HepG2 (cell line): Measurements from ENCODE around the gene WDR45B. TPM values are rescaled to one million over a fixed set of nuclear protein-coding genes. Genes with fewer than 3 reads are reported as not detected.

Experiments
- ATAC-seq: fragments of 200-7000 bp; cut with Tn5 transposase; 3 replicates; pipeline ENCODE4 v1.9.1; 2020; ENCODE audit warnings: mild to moderate bottlenecking, moderate library complexity
- BruUV-seq: library from RNA; stranded (reverse); fragments of 400-500 nt; replicated peaks from 2 replicates; lab custom pipeline; 2021; lab: Mats Ljungman, UMichigan
- CTCF ChIA-PET: fragments of 300-600 bp; formaldehyde crosslinking; extraction: SDS; loops from one replicate; lab custom pipeline; 2021; ENCODE audit warnings: low total read pairs, inconsistent platforms, low intra/inter-chr PET ratio; lab: Yijun Ruan, JAX
- POLR2A ChIA-PET: fragments of 350-600 bp; sonication (Branson Sonifier 250); formaldehyde crosslinking; loops from one replicate; lab custom pipeline; 2020; ENCODE audit warnings: antibody characterized with exemption, inconsistent platforms; lab: Yijun Ruan, JAX
- DNase-seq: peaks from one replicate; pipeline ENCODE4 v3.0.0-alpha.2; 2015; ENCODE audit warnings: low spot score
- FAIRE-seq: peaks from 3 replicates; lab custom pipeline; 2011; peaks lifted over from hg19 to GRCh38; lab: Jason Lieb, UNC
- H2AFZ ChIP-seq: one replicate; pipeline ENCODE4 v1.6.1; 2011; ENCODE audit warnings: low read length, inconsistent platforms
- H3K27ac ChIP-seq: fragments of 300-600 bp; 3 replicates; pipeline ENCODE4 v1.8.0; 2011; ENCODE audit warnings: mixed run types, mild to moderate bottlenecking, mixed read lengths, low read length, inconsistent platforms; ENCODE audit not compliant: insufficient read depth; ENCODE audit errors: extremely low read length
- H3K27me3 ChIP-seq, 2 experiments: fragments of 200-600 bp in 1 of 2; 2 replicates in 1 of 2; 3 replicates in 1 of 2; pipeline versions ENCODE4 v1.6.0 to v1.8.0; 2011; ENCODE audit warnings: low read length in 2 of 2, mild to moderate bottlenecking in 2 of 2, moderate library complexity in 2 of 2, inconsistent platforms in 1 of 2; ENCODE audit not compliant: insufficient read depth in 2 of 2, control insufficient read depth in 1 of 2
- H3K36me3 ChIP-seq, 2 experiments: fragments of 200-600 bp in 1 of 2; replicated peaks in 1 of 2; 2 replicates in 1 of 2; 3 replicates in 1 of 2; pipeline versions ENCODE4 v1.5.1 to v1.8.0; 2011; ENCODE audit warnings: low read length in 2 of 2, inconsistent platforms in 1 of 2; ENCODE audit not compliant: insufficient read depth in 2 of 2, control insufficient read depth in 1 of 2
- H3K4me1 ChIP-seq: 2 replicates; pipeline ENCODE4 v1.5.1; 2012; ENCODE audit warnings: low read length, inconsistent platforms; ENCODE audit not compliant: insufficient read depth
- H3K4me2 ChIP-seq: 2 replicates; pipeline ENCODE4 v1.6.0; 2011; ENCODE audit warnings: low read depth, low read length, inconsistent platforms
- H3K4me3 ChIP-seq, 3 experiments: fragments of 200-600 bp in 1 of 3; sonication (generic), shearing (Covaris generic) in 1 of 3; replicated peaks in 1 of 3; 2 replicates each; pipeline ENCODE4 v1.5.1; 2011 to 2016; ENCODE audit warnings: low read length in 3 of 3, inconsistent platforms in 2 of 3, low read depth in 2 of 3, mild to moderate bottlenecking in 2 of 3, control low read depth in 1 of 3, mixed read lengths in 1 of 3; ENCODE audit not compliant: insufficient read depth in 1 of 3
- H3K79me2 ChIP-seq: one replicate; pipeline ENCODE4 v1.6.1; 2011; ENCODE audit warnings: low read length, inconsistent platforms; ENCODE audit not compliant: insufficient read depth
- H3K9ac ChIP-seq: 2 replicates; pipeline ENCODE4 v1.6.0; 2011; ENCODE audit warnings: mild to moderate bottlenecking, low read depth, low read length, inconsistent platforms; ENCODE audit not compliant: insufficient read depth
- H3K9me3 ChIP-seq: 2 replicates; pipeline ENCODE4 v1.5.1; 2012; ENCODE audit warnings: mild to moderate bottlenecking, low read length
- H4K20me1 ChIP-seq: 2 replicates; pipeline ENCODE4 v1.6.0; 2011; ENCODE audit warnings: inconsistent platforms, mild to moderate bottlenecking, low read length, moderate library complexity; ENCODE audit not compliant: insufficient read depth
- ATF4 ChIP-seq, 2 experiments: fragments of 450-650 bp in 1 of 2; sonication (generic) in 1 of 2; formaldehyde crosslinking; IDR thresholded peaks; 2 replicates each; pipeline versions ENCODE4 v1.5.0 to v1.8.0; 2020 to 2022; ENCODE audit warnings: mild to moderate bottlenecking in 1 of 2, missing genetic modification reagents in 1 of 2
- CC2D1A ChIP-seq: sonication (generic); formaldehyde crosslinking; IDR thresholded peaks from 2 replicates; pipeline ENCODE4 v1.8.1; 2023; ENCODE audit warnings: mild to moderate bottlenecking, missing genetic modification reagents
- DMAP1 ChIP-seq: IDR thresholded peaks from 2 replicates; pipeline ENCODE4 v1.6.1; 2016
- GPN1 ChIP-seq: sonication (generic); formaldehyde crosslinking; IDR thresholded peaks from 2 replicates; pipeline ENCODE4 v1.5.1; 2020; ENCODE audit warnings: missing genetic modification reagents, borderline replicate concordance
- KDM5B ChIP-seq: sonication (generic); formaldehyde crosslinking; IDR thresholded peaks from 2 replicates; pipeline ENCODE4 v1.4.0; 2020; ENCODE audit warnings: missing genetic modification reagents, mild to moderate bottlenecking, borderline replicate concordance
- MAFF ChIP-seq: IDR thresholded peaks from 2 replicates; pipeline ENCODE4 v1.6.1; 2011; ENCODE audit warnings: low read depth, low read length, improper control_type of control experiment
- SIN3A ChIP-seq: IDR thresholded peaks from 2 replicates; pipeline ENCODE4 v1.6.1; 2011; ENCODE audit warnings: low read depth, mild to moderate bottlenecking, control low read depth, low read length, borderline replicate concordance
- TFE3 ChIP-seq: IDR thresholded peaks from 2 replicates; pipeline ENCODE4 v1.6.1; 2016
- ZNF234 ChIP-seq: sonication (generic); formaldehyde crosslinking; conservative IDR thresholded peaks from 2 replicates; pipeline ENCODE4 v1.5.1; 2020; ENCODE audit warnings: mild to moderate bottlenecking, missing genetic modification reagents
- ZNF460 ChIP-seq: sonication (generic); formaldehyde crosslinking; IDR thresholded peaks from 2 replicates; pipeline ENCODE4 v1.5.1; 2020; ENCODE audit warnings: missing genetic modification reagents, mild to moderate bottlenecking, borderline replicate concordance
- ZNF512B ChIP-seq: sonication (generic); formaldehyde crosslinking; IDR thresholded peaks from 2 replicates; pipeline ENCODE4 v1.5.1; 2020; ENCODE audit warnings: missing genetic modification reagents, mild to moderate bottlenecking, borderline replicate concordance
- ZNF597 ChIP-seq: sonication (generic); formaldehyde crosslinking; IDR thresholded peaks from 2 replicates; pipeline ENCODE4 v1.5.0; 2020; ENCODE audit warnings: missing genetic modification reagents
- ZNF670 ChIP-seq: sonication (generic); formaldehyde crosslinking; IDR thresholded peaks from 2 replicates; pipeline ENCODE4 v1.8.0; 2022; ENCODE audit warnings: mild to moderate bottlenecking, missing genetic modification reagents, borderline replicate concordance
- ZNF7 ChIP-seq: IDR thresholded peaks from 2 replicates; pipeline ENCODE4 v1.6.1; 2016; ENCODE audit warnings: missing biosample characterization, missing genetic modification reagents
- WGBS: methylation state at CpG from one replicate; pipeline ENCODE4 v1.1.6; 2017; ENCODE audit warnings: low lambda C conversion rate; 5-methylcytosine and 5-hydroxymethylcytosine counted together
- in situ Hi-C: cut with HindIII; loops from 2 replicates; pipeline ENCODE4 v1.10.0; 2017; ENCODE audit warnings: low pct_unique_long_range_greater_than_20kb; ENCODE audit not compliant: extremely low pct_ligation_motif_present
- intact Hi-C: fragments of 100-400 bp; cut with micrococcal nuclease; formaldehyde crosslinking; loops from one replicate; pipeline ENCODE4 v1.10.0; 2022; ENCODE audit not compliant: unreplicated experiment
- polyA plus RNA-seq, 8 experiments: library from polyadenylated mRNA; depleted of rRNA in 3 of 8; stranded (reverse) in 7 of 8; unstranded in 1 of 8; fragments of >200 nt; fragmentation: Illumina TruSeq in 4 of 8; extraction: Trizol in 4 of 8; gene quantifications; 2 replicates each; pipeline versions ENCODE4 v1.2.1 to v1.2.3, GENCODE V29; 2011 to 2016; ENCODE audit warnings: low read depth in 4 of 8, missing spikeins in 1 of 8, mixed read lengths in 1 of 8; ENCODE audit not compliant: insufficient read depth in 1 of 8
- total RNA-seq, 5 experiments: library from RNA; depleted of rRNA; stranded (reverse); fragments of >200 nt; fragmentation: Illumina TruSeq; extraction: Trizol; gene quantifications; 2 replicates each; pipeline ENCODE4 v1.2.3, GENCODE V29; 2016; ENCODE audit warnings: low read depth in 1 of 5
- TF ChIP-seq, protein P1 (sequence below): sonication (generic); formaldehyde crosslinking; IDR thresholded peaks from 2 replicates; pipeline ENCODE4 v1.4.0; 2020; ENCODE audit warnings: missing genetic modification reagents
- TF ChIP-seq, protein P2 (sequence below): sonication (generic); formaldehyde crosslinking; IDR thresholded peaks from 2 replicates; pipeline ENCODE4 v1.8.0; 2022; ENCODE audit warnings: mild to moderate bottlenecking, missing genetic modification reagents

Gene WDR45B
- total and polyA plus RNA-seq, 2 of the 13 experiments (the other 11 are each of a cell fraction or from before 2014, with no cell fraction given): 86.2 to 155 TPM

DNA sequence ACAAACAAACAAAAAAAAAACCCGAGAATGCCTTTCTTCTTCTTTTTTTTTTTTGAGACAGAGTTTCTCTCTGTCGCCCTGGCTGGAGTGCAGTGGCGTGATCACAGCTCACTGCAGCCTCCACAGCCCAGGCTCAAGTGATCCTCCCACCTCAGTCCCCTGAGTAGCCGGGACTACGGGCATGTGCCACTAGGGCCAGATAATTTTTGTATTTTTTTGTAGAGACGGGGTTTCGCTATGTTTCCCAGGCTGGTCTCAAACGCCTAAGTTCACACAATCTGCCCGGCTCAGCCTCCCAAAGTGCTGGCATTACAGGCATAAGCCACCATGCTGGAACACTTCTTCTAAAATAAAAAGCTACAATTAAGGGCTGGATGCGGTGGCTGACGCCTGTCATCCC lies 17.0 kb upstream of the WDR45B start:
- H4K20me1 ChIP-seq: no peaks in the 10 kb centered on the region
- H3K4me2 ChIP-seq: no peak overlapping the region
- in situ Hi-C loops: loop anchor here (5.0 kb wide), 1 partner anchor 112 kb away; no protein-coding TSS in a partner anchor
- H3K79me2 ChIP-seq: no peaks in the 10 kb centered on the region
- no peaks in the 10 kb centered on the region for H3K36me3 ChIP-seq
- H2AFZ ChIP-seq: no peak overlapping the region
- no peaks in the 10 kb centered on the region for H3K27me3 ChIP-seq
- CTCF ChIA-PET: no interaction called here
- POLR2A ChIA-PET: no interaction called here
- DNase-seq: no peak
- WGBS: 74% methylated on average over 11 of the region's 11 CpGs
- H3K4me1 ChIP-seq: peaks cover 17% of the 10 kb centered on the region
- no peak overlapping the region for H3K4me3 ChIP-seq
- intact Hi-C loops: no loop called here
- BruUV-seq: no TSS peak
- ATAC-seq: no peak
- FAIRE-seq: no peak
- no peak overlapping the region for H3K27ac ChIP-seq
- H3K9ac ChIP-seq: no peak overlapping the region
- no peaks in the 10 kb centered on the region for H3K9me3 ChIP-seq
- TF ChIP-seq ZNF670 (CRISPR knock-in tag) (no peak), ZNF460 (CRISPR knock-in tag) (no peak), ZNF234 (CRISPR knock-in tag) (no peak), SIN3A (no peak), ZNF7 (CRISPR knock-in tag) (no peak), MAFF (no peak), ZNF597 (no peak), GPN1 (CRISPR knock-in tag) (no peak), ZNF512B (CRISPR knock-in tag) (no peak), TFE3 (CRISPR knock-in tag) (no peak), DMAP1 (CRISPR knock-in tag) (no peak), KDM5B (no peak), ATF4 (CRISPR knock-in tag; IDR thresholded peaks at IDR 0.05) (no peak), CC2D1A (no peak)
- TF ChIP-seq, protein P1, sequence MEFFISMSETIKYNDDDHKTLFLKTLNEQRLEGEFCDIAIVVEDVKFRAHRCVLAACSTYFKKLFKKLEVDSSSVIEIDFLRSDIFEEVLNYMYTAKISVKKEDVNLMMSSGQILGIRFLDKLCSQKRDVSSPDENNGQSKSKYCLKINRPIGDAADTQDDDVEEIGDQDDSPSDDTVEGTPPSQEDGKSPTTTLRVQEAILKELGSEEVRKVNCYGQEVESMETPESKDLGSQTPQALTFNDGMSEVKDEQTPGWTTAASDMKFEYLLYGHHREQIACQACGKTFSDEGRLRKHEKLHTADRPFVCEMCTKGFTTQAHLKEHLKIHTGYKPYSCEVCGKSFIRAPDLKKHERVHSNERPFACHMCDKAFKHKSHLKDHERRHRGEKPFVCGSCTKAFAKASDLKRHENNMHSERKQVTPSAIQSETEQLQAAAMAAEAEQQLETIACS (CRISPR knock-in tag): no peak
- TF ChIP-seq, protein P2, sequence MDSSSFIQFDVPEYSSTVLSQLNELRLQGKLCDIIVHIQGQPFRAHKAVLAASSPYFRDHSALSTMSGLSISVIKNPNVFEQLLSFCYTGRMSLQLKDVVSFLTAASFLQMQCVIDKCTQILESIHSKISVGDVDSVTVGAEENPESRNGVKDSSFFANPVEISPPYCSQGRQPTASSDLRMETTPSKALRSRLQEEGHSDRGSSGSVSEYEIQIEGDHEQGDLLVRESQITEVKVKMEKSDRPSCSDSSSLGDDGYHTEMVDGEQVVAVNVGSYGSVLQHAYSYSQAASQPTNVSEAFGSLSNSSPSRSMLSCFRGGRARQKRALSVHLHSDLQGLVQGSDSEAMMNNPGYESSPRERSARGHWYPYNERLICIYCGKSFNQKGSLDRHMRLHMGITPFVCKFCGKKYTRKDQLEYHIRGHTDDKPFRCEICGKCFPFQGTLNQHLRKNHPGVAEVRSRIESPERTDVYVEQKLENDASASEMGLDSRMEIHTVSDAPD (CRISPR knock-in tag): no peak
